Right lobe of liver (tissue), 6 donors: Measurements from ENCODE around the gene FGF18. TPM values are rescaled to one million over a fixed set of nuclear protein-coding genes. Genes with fewer than 3 reads are reported as not detected.
A peak's percentile ranks its signal among the peaks of the same experiment; 100 is the strongest.

ENCODE experiments used
- ATAC-seq, 4 donors: fragments of 200-7000 bp; cut with Tn5 transposase; one replicate each; pipeline ENCODE4 v1.9.1; 2020; ENCODE audit warnings: mild to moderate bottlenecking in 4 of 4, moderate library complexity in 4 of 4
- DNase-seq, 3 donors: peaks; one replicate each; pipeline ENCODE4 v3.0.0-alpha.2; 2020
- H3K27ac ChIP-seq, 3 donors: fragments of 200-600 bp; one replicate each; pipeline ENCODE4 v1.8.0; 2022
- H3K27me3 ChIP-seq, 2 donors: fragments of 200-600 bp; one replicate each; pipeline ENCODE4 v1.8.0; 2022
- H3K36me3 ChIP-seq, 4 donors: fragments of 200-600 bp; sonication (generic) in 1 of 4; one replicate each; pipeline versions ENCODE4 v1.5.1 to v1.8.0; 2017 to 2022; ENCODE audit warnings: control low read depth in 1 of 4
- H3K4me1 ChIP-seq, 4 donors: fragments of 200-600 bp; sonication (generic) in 1 of 4; one replicate each; pipeline versions ENCODE4 v1.5.1 to v1.8.0; 2017 to 2022; ENCODE audit warnings: control low read depth in 1 of 4
- H3K4me3 ChIP-seq, 3 donors: fragments of 200-600 bp; one replicate each; pipeline ENCODE4 v1.8.0; 2022
- H3K9me3 ChIP-seq, 4 donors: fragments of 200-600 bp; sonication (generic) in 1 of 4; one replicate each; pipeline versions ENCODE4 v1.5.1 to v1.8.0; 2017 to 2022; ENCODE audit warnings: control low read depth in 1 of 4
- CTCF ChIP-seq, 4 donors: fragments of 200-600 bp in 3 of 4; fragments of 450-650 bp in 1 of 4; IDR thresholded peaks; one replicate each; pipeline versions ENCODE4 v1.5.1 to v1.8.0; 2016 to 2022; ENCODE audit warnings: antibody characterized with exemption in 4 of 4, mild to moderate bottlenecking in 2 of 4
- POLR2A ChIP-seq: fragments of 450-650 bp; IDR thresholded peaks from one replicate; pipeline ENCODE4 v1.6.1; 2017; ENCODE audit warnings: antibody characterized with exemption, mild to moderate bottlenecking
- WGBS: methylation state at CpG from one replicate; pipeline ENCODE4 v1.1.6; 2018; ENCODE audit warnings: low coverage, low lambda C conversion rate; ENCODE audit not compliant: insufficient coverage; ENCODE audit errors: missing lambda C conversion rate; 5-methylcytosine and 5-hydroxymethylcytosine counted together
- intact Hi-C, 2 donors: fragments of 100-400 bp; cut with DNase I; formaldehyde crosslinking; loops; one replicate each; pipeline versions ENCODE4 v1.11.2 to v1.14.1; 2022
- total RNA-seq, 6 experiments: library from RNA; depleted of rRNA in 2 of 6; stranded (reverse); fragments of >200 nt in 2 of 6; fragmentation: NEBNext Ultra II Directional in 3 of 6; extraction: Animal tissue kit (Norgen Biotek cat#: 25700) in 3 of 6; gene quantifications; one replicate each; pipeline versions ENCODE4 v1.1.0 to v1.2.4, GENCODE V29; 2016 to 2023
- donor health status: DM: no; HTN: yes; CAD: no.
- donor health status: DM: no; HTN: no; CAD: no.
- donor health status: DM: no; HTN: no; CAD: no.
- donor health status: DM: no; HTN: yes; CAD: no.
- donor health status: DM: no; HTN: yes; CAD: no.

Gene FGF18
- total RNA-seq, 6 experiments from 2014 or later = 0.12 TPM; not detected in 5

- 0% methylated on average over 23 of the region's 65 CpGs for WGBS
- Histone ChIP-seq H3K9me3 (no peaks in the 10 kb centered on the region), H3K36me3 (no peaks in the 10 kb centered on the region), H3K27me3 (peaks cover 0 to 10% of the 10 kb centered on the region in 2 donors), H3K4me3 (no peak overlapping the region), H3K27ac (no peak overlapping the region), H3K4me1 (peaks cover 0 to 27% (median 10%) of the 10 kb centered on the region in 4 donors)
- TF ChIP-seq POLR2A = no peak
- TF ChIP-seq CTCF (IDR thresholded peaks at IDR 0.05) = no peak
- intact Hi-C loops = no loop called here
- peak in 1 of 3 donors; percentile 61 for DNase-seq
- peak in 2 of 4 donors; percentile 6 to 29 for ATAC-seq
Measured at GRCh38 chr5:171420431-171421241, 1.2 kb downstream of the FGF18 start.

DNA sequence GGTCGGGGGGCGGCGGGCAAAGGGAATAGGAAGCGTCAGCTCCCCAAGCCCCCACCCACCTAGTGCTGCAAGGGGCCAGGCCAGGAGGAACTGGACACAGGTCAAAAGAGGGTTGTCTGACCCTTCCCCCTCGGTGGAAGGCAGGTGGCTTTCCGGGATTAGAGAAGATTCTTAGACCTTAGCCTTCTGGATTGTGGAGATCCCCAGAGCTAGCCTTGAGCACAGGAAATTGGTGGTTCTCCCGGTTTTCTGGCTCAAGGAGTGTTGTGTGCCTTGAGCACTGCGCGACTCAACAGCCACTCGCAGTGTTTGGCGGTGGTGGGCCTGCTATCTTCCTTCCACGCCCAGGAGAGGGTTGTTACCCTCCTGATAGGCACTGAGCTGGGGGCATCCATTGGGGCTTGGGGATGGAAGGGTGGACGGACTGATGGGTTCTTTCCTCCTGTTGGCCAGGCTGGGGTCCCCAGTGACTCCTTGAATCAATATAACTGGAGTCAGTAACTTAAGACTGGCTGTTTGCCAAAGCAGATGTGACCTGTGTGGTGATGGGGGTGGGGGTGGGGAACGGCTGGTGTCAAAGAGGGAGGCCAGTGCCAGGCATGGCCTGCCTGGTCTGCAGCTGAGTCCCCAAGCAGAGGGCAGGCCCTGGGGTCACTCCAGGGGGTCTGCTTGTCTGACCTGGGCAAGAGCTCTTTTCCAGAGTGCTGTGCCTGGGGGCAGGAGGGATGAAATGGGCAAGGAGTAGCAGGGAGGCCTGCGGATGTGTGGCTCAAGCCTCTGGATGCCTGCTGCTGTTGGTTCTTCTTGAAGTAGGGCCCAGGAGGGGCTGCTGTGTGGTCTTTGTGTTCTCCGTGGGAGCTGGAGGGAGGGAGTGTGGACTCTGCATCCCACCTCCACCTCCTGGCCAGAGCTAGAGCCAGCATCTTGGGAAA is 2.1 kb downstream of the FGF18 start:
- TF ChIP-seq POLR2A (no peak), CTCF (IDR thresholded peaks at IDR 0.05) (no peak)
- intact Hi-C loops = no loop called here
- H3K27me3 ChIP-seq = peaks cover 0 to 10% of the 10 kb centered on the region in 2 donors
- ATAC-seq (no peak), DNase-seq (no peak)
- no peaks in the 10 kb centered on the region for H3K9me3 ChIP-seq
- H3K4me3 ChIP-seq = no peak overlapping the region
- peaks cover 0 to 27% (median 10%) of the 10 kb centered on the region in 4 donors for H3K4me1 ChIP-seq
- 80% methylated on average over 2 of the region's 16 CpGs for WGBS
- H3K27ac ChIP-seq = no peak overlapping the region
- H3K36me3 ChIP-seq = no peaks in the 10 kb centered on the region

DNA sequence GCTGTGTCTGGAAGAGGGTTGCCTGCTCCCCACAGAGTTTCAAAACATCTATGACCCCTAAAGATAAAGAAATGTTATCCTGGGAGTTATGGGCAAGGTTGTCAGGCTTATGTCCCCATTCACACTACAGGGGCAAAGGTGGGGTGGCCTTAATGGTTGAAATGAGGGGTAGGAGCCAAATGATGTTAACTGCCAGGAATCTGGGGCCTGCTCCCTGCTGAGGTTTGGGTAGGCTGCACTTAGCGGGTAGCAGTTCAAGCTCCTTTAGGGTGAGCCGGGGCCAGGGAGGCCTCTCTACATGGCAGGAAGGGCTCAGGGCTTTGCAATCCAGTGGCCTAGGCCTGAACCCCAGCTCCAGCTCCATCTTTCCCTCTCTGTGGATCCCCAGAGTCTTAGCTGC is 3.0 kb downstream of the FGF18 start:
- DNase-seq (no peak), ATAC-seq (no peak)
- peaks cover 0 to 10% of the 10 kb centered on the region in 2 donors for H3K27me3 ChIP-seq
- peaks cover 0 to 27% (median 10%) of the 10 kb centered on the region in 4 donors for H3K4me1 ChIP-seq
- no peaks in the 10 kb centered on the region for H3K36me3 ChIP-seq
- no peaks in the 10 kb centered on the region for H3K9me3 ChIP-seq
- intact Hi-C loops = no loop called here
- TF ChIP-seq POLR2A (no peak), CTCF (IDR thresholded peaks at IDR 0.05) (no peak)
- WGBS = no CpG with 5 or more reads among the region's 2 CpGs
- H3K27ac ChIP-seq = no peak overlapping the region
- no peak overlapping the region for H3K4me3 ChIP-seq

- WGBS = 89% methylated on average over 18 of the region's 26 CpGs
- no peak for DNase-seq
- H3K9me3 ChIP-seq = no peaks in the 10 kb centered on the region
- intact Hi-C loops = no loop called here
- TF ChIP-seq CTCF (IDR thresholded peaks at IDR 0.05) (no peak), POLR2A (no peak)
- peaks cover 0 to 10% of the 10 kb centered on the region in 2 donors for H3K27me3 ChIP-seq
- ATAC-seq = no peak
- H3K4me1 ChIP-seq = peaks cover 0 to 27% (median 10%) of the 10 kb centered on the region in 4 donors
- no peaks in the 10 kb centered on the region for H3K36me3 ChIP-seq
- H3K27ac ChIP-seq = no peak overlapping the region
- H3K4me3 ChIP-seq = no peak overlapping the region
Measured at GRCh38 chr5:171422902-171423663, 3.6 kb downstream of the FGF18 start.
